Stimulated activated CD4-positive, alpha-beta T cell treated with anti-CD3 and anti-CD28 coated beads, Interleukin-1b, Interleukin-23, amount 100 ng/mL, for 48 hours (primary cell): ENCODE results near the gene DUOXA2.
"Not testable (repeated sequence)": the region's sequence is repeated elsewhere in the genome, so short reads cannot be mapped to it uniquely, and the experiment has no call there.

ENCODE experiments used
- DNase-seq: peaks from one replicate; pipeline ENCODE4 v3.0.0-alpha.2; 2020

Gene DUOXA2

DNA sequence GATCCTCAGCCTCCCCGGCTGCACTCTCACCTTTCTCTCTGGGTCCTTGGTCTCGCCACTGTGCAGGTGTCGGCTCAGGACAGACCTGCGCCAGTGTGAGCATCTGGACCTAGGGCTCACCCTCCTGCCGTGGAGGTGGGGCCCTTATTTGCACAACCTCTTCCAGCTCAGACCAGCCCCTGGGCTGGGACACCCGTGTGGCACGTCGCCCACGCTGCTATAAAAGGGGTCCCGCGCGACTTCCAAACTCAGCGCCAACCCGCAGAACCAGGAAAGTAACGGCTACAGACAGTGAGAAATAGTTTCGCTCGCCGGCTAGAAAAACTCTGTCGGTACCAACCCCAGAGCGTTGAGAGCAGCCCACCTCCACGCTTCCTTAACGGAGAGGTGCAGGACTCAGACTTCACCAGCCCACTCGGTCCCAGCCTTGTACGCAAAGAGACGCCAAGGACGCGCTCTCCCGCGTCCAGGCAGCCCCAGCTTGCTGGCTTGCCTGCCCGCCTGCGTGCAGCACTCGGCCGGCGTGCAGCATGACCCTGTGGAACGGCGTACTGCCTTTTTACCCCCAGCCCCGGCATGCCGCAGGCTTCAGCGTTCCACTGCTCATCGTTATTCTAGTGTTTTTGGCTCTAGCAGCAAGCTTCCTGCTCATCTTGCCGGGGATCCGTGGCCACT lies at the start of gene DUOXA2, which contains the start of gene DUOX2:
TSS of gene DUOXA2 (plus strand) at position 251 of the 675 bp plus-strand sequence. CDS start at position 531, 280 bp downstream.
TSS of gene DUOX2 (minus strand) at position 97 of the 675 bp plus-strand sequence. CDS start 761 bp downstream, outside the sequence.
- no peak for DNase-seq

GRCh38 chr15:45064386-45064785 lies 49.7 kb upstream of the DUOXA2 start:
- DNase-seq, result no peak

GRCh38 chr15:45069942-45070360 lies 44.2 kb upstream of the DUOXA2 start:
- not testable (repeated sequence) for DNase-seq

- DNase-seq, result not testable (repeated sequence)
These were observed 40.5 kb upstream of the DUOXA2 start for GRCh38 chr15:45073602-45074001.

DNA sequence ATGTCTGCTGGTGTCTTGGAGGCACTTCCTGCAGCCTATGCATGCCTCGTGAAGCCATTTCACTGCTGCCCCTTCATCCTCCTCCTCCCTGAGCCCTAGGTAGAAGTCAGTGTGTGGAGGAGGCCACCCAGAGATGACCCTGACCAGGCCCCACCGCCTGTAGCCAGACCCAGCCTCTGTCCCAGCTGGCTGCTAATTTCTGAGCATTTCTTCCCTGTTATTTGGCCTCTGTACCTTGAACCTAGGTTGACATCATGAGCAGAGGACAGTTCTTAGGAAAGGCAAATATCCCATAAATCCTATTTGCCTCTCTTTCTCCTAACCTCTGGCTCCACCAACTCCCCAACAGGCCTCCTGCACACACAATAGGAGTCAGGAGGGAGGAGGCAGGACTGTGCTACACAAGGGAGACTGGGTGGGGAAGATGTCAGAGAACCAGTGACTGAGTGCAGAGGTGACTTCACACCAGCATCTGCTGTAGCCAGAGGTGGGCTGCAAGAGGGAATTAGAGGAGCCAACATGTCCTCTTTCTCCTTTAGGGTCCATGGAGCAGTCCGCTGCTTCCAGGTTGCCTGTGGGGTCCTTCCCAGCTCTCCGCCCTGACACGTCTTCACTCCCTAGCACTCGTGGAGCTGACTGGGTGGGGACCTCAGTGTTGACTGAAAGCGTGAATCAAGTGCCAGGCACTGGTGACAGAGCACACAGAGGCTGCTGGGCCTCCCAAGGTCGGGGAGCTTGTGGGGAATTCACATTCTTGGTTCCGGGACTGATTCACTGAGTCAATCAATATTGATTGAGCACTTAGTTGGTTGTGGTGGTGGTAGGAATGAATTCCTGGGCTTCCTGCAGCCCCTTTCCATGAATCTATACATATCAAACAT lies 38.4 kb upstream of the DUOXA2 start:
- not testable (repeated sequence) for DNase-seq

DNA sequence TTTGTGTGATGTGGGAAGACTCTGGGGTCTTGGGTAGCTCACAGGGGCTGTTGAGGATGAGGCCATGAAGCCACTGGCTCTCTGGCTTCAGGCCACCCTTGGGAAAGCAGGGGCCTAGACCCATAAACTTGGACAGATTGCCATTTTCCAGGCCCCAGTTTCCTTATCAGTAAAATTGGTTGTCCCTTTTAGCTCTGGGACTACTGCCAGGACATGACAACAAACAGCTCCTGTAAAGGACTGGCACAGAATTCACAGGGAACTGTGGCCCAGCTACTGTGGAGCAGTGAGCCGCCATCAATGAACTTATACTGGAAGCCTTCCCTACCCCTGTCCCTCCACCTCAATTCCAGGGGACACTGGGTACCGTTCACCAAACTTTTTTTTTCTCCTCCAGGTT lies 36.7 kb upstream of the DUOXA2 start:
- not testable (repeated sequence) for DNase-seq

DNA sequence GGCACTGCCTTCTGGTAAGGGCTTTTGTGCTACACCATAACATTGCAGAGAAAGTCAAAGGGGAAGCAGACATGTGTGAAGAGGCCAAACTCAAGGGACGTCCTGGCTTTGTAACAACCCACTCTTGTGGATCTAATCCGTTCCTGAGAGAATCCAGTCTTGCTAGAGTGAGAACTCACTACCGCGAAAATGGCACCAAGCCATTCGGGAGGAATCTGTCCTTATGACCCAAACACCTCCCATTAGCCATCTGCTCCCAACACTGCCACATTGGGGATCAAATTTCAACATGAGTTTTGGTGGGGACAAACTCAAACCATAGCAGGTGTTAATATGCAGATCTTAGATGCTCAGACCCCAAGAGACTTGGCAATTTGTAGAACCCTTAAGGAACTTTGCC lies 34.9 kb upstream of the DUOXA2 start:
- not testable (repeated sequence) for DNase-seq

DNA sequence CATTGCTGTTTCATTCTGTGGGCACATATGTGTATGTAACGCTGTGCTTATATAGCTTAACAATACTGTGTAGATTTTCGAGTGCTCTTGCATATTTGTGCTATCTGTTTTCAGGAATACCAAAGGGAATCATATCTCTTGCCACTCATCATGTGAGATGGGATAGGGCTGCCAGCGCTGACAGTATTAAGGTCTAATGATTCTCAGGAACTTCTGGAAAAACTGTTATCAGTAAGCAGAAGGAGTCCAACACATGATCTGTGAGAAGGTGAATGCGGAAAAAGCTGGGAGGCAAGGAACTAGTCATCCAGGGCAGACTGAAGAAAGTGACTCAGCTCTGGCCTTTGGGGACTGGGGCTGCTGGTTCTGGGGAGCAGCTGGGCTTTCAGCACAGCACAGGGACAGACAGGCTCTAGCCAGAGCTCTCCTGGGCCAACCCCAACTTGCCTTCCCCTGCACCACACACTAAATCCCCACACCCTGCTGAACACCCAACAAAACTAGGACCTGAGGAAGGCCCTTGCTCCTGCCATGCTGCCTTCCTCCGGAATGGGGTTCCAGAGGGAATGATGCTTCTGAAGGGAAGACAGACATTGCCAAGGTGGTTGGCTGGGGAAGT lies 34.4 kb upstream of the DUOXA2 start:
- not testable (repeated sequence) for DNase-seq

DNA sequence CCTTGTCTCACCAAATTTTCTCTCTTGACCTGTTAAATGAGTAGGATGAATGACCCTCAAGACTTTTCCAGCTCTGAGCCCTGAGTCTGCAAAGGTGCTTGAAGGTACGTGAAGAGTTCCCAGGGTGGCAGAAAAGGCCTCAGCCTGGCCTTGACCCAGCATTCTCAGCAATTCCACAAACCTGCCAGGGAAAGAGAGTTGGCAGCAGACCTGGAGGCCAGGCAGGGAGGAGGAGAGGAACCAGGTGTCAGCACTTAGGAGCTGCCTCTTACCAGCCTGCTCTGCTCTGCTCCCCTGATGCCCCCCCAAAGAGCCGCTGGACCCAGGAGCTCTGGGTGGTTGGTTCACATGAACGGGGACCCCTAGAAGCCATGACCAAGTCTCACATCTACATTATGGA lies 33.5 kb upstream of the DUOXA2 start:
- DNase-seq, result not testable (repeated sequence)

GRCh38 chr15:45082412-45082811 lies 31.7 kb upstream of the DUOXA2 start:
- DNase-seq, result not testable (repeated sequence)

DNA sequence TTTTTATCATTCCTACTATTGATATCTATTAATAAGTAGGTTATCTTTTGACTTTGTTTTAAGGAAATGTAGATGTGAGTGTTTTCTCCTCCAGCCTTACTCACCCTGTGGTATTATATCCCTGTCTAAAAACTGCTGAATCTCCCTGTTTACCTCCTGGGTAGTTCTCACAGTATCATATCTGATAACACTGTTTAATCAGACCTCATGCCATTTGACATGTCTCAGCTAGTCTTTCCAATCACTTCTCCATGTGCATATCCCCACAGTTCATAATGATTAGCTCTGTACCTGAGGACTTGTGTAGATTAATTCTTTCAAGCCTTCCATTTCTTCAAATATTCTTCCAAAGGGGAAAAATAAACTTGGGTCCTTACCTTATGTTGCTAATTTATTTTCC lies 30.9 kb upstream of the DUOXA2 start:
- DNase-seq, result no peak

- DNase-seq, result no peak
These were observed 30.0 kb upstream of the DUOXA2 start for GRCh38 chr15:45084163-45084562.

DNA sequence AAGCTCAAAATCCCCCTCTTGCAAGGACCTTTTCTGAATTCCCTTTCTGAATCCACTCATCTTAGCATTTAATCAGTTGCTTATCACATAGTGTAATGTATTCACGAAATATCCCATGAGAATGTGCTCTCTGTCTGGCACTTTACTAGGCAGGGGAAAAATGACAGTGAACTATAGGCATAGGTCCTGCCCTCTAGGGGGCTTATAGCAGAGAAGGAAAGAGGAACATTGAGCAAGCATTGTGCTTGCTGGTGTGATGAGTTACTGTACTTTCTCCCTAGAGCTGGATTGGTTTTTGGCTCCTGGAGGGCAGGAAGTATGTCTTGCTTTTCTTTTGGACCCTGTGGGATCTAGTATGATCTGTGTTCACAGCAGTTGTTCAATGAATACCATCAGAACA lies 26.6 kb upstream of the DUOXA2 start:
- DNase-seq, result no peak

DNA sequence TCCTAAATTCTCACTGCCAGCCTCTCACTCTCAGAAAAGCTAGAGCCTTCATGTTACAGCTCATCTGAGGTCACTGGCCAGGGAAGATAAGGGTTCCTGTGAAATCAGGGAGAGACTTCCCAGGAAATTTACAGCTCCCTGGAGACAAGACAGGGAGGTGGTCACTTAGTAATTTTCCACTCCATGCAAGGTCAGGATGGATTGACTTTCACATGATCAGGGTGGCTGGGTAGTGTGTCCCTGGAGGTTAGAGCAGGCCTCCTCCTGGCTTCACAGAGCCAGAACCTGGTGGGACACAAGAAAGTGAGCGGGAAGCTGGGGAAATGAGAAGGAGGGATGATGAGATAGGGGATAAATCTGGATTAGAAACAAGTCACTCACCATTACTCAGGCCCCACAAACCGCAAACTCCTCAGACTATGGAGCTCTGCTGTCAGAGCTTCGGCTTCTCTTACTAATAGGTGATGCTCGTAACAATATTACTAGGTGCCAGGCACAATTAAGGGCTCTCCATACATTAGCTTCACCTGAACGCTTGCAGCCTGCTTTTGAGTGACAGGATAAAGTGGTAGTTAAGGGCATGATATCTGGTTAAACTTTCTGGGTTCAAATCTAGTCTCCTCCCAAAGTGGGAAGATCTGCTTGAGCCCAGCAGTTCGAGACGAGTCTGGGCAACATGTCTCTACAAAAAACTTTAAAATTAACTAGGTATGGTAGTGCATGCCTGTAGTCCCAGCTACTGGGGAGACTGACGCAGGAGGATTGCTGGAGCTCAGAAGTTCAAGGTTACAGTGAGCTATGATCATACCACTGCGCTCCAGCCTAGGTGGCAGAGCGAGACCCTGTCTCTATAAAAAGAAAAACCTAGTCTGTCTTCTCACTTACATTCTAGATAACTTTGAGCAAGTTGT lies 25.1 kb upstream of the DUOXA2 start:
- no peak for DNase-seq

GRCh38 chr15:45089712-45090373 lies 24.3 kb upstream of the DUOXA2 start:
- no peak for DNase-seq

GRCh38 chr15:45091161-45091560 lies 23.0 kb upstream of the DUOXA2 start:
- DNase-seq, result no peak

GRCh38 chr15:45091576-45091975 lies 22.6 kb upstream of the DUOXA2 start:
- no peak for DNase-seq

DNA sequence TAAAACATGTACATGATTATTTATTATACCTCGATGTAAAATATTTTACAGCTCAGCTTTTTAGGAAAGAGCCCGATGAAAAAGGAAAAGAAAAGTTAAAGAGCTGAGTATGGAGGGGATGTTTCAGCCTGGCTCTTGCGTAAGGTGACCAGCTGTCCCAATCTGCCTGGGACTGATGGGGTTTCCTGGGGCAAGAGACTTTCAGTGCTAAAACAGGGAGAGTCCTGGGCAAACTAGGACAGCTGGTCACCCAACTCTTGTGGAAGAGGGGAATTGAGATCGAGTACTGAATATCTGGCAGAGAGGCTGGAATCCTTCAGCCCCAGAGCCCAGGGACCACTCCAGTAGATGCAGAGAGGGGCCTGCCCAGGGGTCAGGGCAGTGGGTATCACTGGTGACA lies 21.1 kb upstream of the DUOXA2 start:
- no peak for DNase-seq

- DNase-seq, result no peak
These were observed 20.3 kb upstream of the DUOXA2 start for GRCh38 chr15:45093622-45094357.

DNA sequence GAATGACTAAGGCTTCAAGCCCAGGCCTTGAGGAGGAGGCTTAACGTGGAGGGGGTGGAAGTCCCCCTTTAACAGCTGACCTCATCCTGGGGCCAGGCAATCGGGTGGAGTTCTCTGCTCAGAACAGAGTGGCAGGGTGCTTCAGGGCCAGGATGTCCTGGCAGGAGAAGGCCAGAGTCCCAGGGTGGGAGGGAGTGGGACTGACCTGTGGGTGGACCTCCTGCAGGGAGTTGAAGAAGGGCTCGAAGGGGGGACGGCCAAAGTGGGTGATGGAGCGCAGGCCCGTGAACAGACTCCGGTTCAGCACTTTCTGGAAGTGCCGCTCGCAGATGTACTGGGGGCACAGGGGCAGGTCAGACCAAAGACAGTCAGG lies 19.8 kb upstream of the DUOXA2 start:
- no peak for DNase-seq

GRCh38 chr15:45095661-45096060 lies 18.5 kb upstream of the DUOXA2 start:
- no peak for DNase-seq
